Pancreas (tissue), 10 donors: Measurements from ENCODE around the gene EPHB2. TPM values are rescaled to one million over a fixed set of nuclear protein-coding genes. Genes with fewer than 3 reads are reported as not detected.

Source experiments
- ATAC-seq, 4 donors: fragments of 200-7000 bp; cut with Tn5 transposase; one replicate each; pipeline versions ENCODE4 v1.8.0 to v1.9.1; 2020; ENCODE audit warnings: mild to moderate bottlenecking in 4 of 4, moderate library complexity in 4 of 4
- DNase-seq, 6 donors: peaks; one replicate each; pipeline ENCODE4 v3.0.0-alpha.2; 2020
- FAIRE-seq: peaks from 2 replicates; lab custom pipeline; 2012; peaks lifted over from hg19 to GRCh38; lab: Jason Lieb, UNC
- H3K27ac ChIP-seq, 4 donors: fragments of 200-600 bp; sonication (generic); 1 replicate in 3 of 4; 2 replicates in 1 of 4; pipeline versions ENCODE4 v1.5.0 to v1.8.0; 2020
- H3K27me3 ChIP-seq, 4 donors: fragments of 200-600 bp; one replicate each; pipeline ENCODE4 v1.8.0; 2021
- H3K36me3 ChIP-seq, 3 donors: fragments of 200-600 bp; sonication (generic) in 1 of 3; one replicate each; pipeline versions ENCODE4 v1.5.0 to v1.8.0; 2020 to 2021
- H3K4me1 ChIP-seq, 3 donors: fragments of 200-600 bp; one replicate each; pipeline ENCODE4 v1.8.0; 2021
- H3K4me3 ChIP-seq, 4 donors: fragments of 200-600 bp; sonication (generic) in 2 of 4; one replicate each; pipeline versions ENCODE4 v1.5.0 to v1.8.0; 2020 to 2021
- H3K9me3 ChIP-seq, 4 donors: fragments of 200-600 bp; one replicate each; pipeline ENCODE4 v1.8.0; 2021
- CTCF ChIP-seq, 4 donors: fragments of 200-600 bp; sonication (generic) in 3 of 4; IDR thresholded peaks; one replicate each; pipeline versions ENCODE4 v1.5.0 to v1.8.0; 2021; ENCODE audit warnings: antibody characterized with exemption in 4 of 4
- WGBS, 2 donors: extraction: QIAGEN DNeasy Blood & Tissue Kit; methylation state at CpG; one replicate each; pipeline ENCODE4 v1.1.7; 2013; 5-methylcytosine and 5-hydroxymethylcytosine counted together
- intact Hi-C, 3 donors: fragments of 100-400 bp; cut with DNase I; formaldehyde crosslinking; loops; one replicate each; pipeline versions ENCODE4 v1.11.1 to v1.14.2; 2022
- polyA plus RNA-seq, 2 donors: library from polyadenylated mRNA; stranded (reverse); fragments of 200-250 nt; gene quantifications; one replicate each; pipeline ENCODE4 v1.2.3, GENCODE V29; 2013
- total RNA-seq, 6 donors: library from RNA; stranded (reverse); fragmentation: NEBNext Ultra II Directional in 4 of 6; extraction: Animal tissue kit (Norgen Biotek cat#: 25700) in 4 of 6; gene quantifications; one replicate each; pipeline versions ENCODE4 v1.2.1 to v1.2.4, GENCODE V29; 2021 to 2023
- donor health status: healthy with polysubstance abuse.
- donor health status: DM: no; HTN: no; CAD: no; lungs with moderate emphysema.
- donor health status: DM: no; HTN: no; CAD: no.
- donor health status: control.
- donor health status: control.
- donor health status: Bipolar disorder and iron deficiency.
- donor health status: DM: yes; HTN: yes; CAD: no.
- donor health status: DM: no; HTN: no; CAD: no.
- donor health status: DM: no; HTN: no; CAD: no.
- donor health status: DM: yes; HTN: yes; CAD: no.

Gene EPHB2
- total and polyA plus RNA-seq, 8 donors, result 1.3 to 10.0 (median 4.4) TPM

- DNase-seq (no peak), FAIRE-seq (no peak), ATAC-seq (no peak)
- no peaks in the 10 kb centered on the region for H3K36me3 ChIP-seq
- H3K27me3 ChIP-seq, result no peaks in the 10 kb centered on the region
- H3K4me1 ChIP-seq, result no peaks in the 10 kb centered on the region
- WGBS, 2 donors, result 87 to 88% methylated on average over 7 of the region's 7 CpGs
- intact Hi-C loops, result no loop called here
- H3K27ac ChIP-seq, result no peak overlapping the region
- no peak for TF ChIP-seq CTCF (IDR thresholded peaks at IDR 0.05)
- H3K4me3 ChIP-seq, result no peak overlapping the region
- no peaks in the 10 kb centered on the region for H3K9me3 ChIP-seq
Measured at GRCh38 chr1:22857661-22858060, 147.0 kb downstream of the EPHB2 start.

- Histone ChIP-seq H3K4me3 (no peak overlapping the region), H3K4me1 (no peaks in the 10 kb centered on the region), H3K36me3 (no peaks in the 10 kb centered on the region), H3K27ac (no peak overlapping the region), H3K27me3 (no peaks in the 10 kb centered on the region), H3K9me3 (no peaks in the 10 kb centered on the region)
- FAIRE-seq (no peak), DNase-seq (no peak), ATAC-seq (no peak)
- intact Hi-C loops, result loop anchor here in 1 of 3 donors (10.0 kb wide), 1 partner anchor 156 kb away; no protein-coding TSS in a partner anchor
- 84 to 92% methylated on average over 9 of the region's 9 CpGs for WGBS, 2 donors
- TF ChIP-seq CTCF (IDR thresholded peaks at IDR 0.05), result no peak
Measured at GRCh38 chr1:22860414-22860800, 149.8 kb downstream of the EPHB2 start.

GRCh38 chr1:22860883-22861385 is 150.3 kb downstream of the EPHB2 start:
- 81 to 88% methylated on average over 4 of the region's 4 CpGs for WGBS, 2 donors
- no peak for TF ChIP-seq CTCF (IDR thresholded peaks at IDR 0.05)
- intact Hi-C loops, result loop anchor here in 1 of 3 donors (10.0 kb wide), 1 partner anchor 156 kb away; no protein-coding TSS in a partner anchor
- no peaks in the 10 kb centered on the region for H3K36me3 ChIP-seq
- no peak for FAIRE-seq
- no peaks in the 10 kb centered on the region for H3K27me3 ChIP-seq
- no peak for ATAC-seq
- H3K4me1 ChIP-seq, result no peaks in the 10 kb centered on the region
- H3K27ac ChIP-seq, result no peak overlapping the region
- H3K4me3 ChIP-seq, result no peak overlapping the region
- DNase-seq, result no peak
- no peaks in the 10 kb centered on the region for H3K9me3 ChIP-seq

- peak in 3 of 6 donors; percentile 33 to 70 (median 39) for DNase-seq
- Histone ChIP-seq H3K27ac (no peak overlapping the region), H3K4me1 (no peaks in the 10 kb centered on the region), H3K9me3 (no peaks in the 10 kb centered on the region), H3K4me3 (no peak overlapping the region), H3K36me3 (no peaks in the 10 kb centered on the region), H3K27me3 (no peaks in the 10 kb centered on the region)
- FAIRE-seq, result no peak
- WGBS, 2 donors, result 56 to 60% methylated on average over 4 of the region's 4 CpGs
- TF ChIP-seq CTCF (IDR thresholded peaks at IDR 0.05), result peak; percentile 28 to 69 (median 58)
- peak; percentile 53 to 94 (median 80) for ATAC-seq
- intact Hi-C loops, result loop anchor here in 1 of 3 donors (10.0 kb wide), 1 partner anchor 157 kb away; no protein-coding TSS in a partner anchor
Measured at GRCh38 chr1:22861764-22862440, 151.3 kb downstream of the EPHB2 start.

- Histone ChIP-seq H3K36me3 (no peaks in the 10 kb centered on the region), H3K9me3 (no peaks in the 10 kb centered on the region), H3K4me1 (no peaks in the 10 kb centered on the region), H3K4me3 (no peak overlapping the region), H3K27me3 (no peaks in the 10 kb centered on the region), H3K27ac (no peak overlapping the region)
- WGBS, 2 donors, result 89 to 90% methylated on average over 9 of the region's 9 CpGs
- ATAC-seq (no peak), DNase-seq (no peak), FAIRE-seq (no peak)
- intact Hi-C loops, result loop anchor here in 1 of 3 donors (10.0 kb wide), 1 partner anchor 158 kb away; no protein-coding TSS in a partner anchor
- TF ChIP-seq CTCF (IDR thresholded peaks at IDR 0.05), result no peak
Measured at GRCh38 chr1:22862752-22863151, 152.1 kb downstream of the EPHB2 start.
